ENCODE results near the gene CNTD1.

DNA sequence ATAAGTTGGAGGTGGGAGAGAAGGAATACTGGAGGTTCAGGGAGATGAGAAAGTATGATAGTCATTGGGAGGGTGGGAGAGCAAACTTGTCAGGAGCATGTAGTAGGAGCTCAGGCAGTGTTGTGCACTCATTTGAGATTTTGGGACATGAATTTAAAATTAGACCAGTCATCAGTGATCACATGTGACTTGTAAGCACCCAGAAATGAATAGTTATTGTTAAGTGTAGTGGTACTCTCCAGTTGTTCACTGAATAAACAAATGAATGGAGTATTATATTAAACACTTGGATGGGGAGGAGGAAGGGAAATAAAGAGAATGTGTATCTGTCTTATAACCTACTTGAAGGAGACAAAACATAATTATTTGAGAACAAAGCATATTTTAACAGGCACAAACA lies 32.3 kb downstream of the CNTD1 start:
- TF ChIP-seq POLR2A (IDR thresholded peaks at IDR 0.05; ENCODE audit: low read length) (no peak), GATA1 (IDR thresholded peaks at IDR 0.05; ENCODE audit: low read depth, low read length) (no peak)

All from erythroblast (primary cell).